Central memory CD8-positive, alpha-beta T cell (primary cell): Measurements from ENCODE around the gene PXYLP1.
"Not testable (repeated sequence)": the region's sequence is repeated elsewhere in the genome, so short reads cannot be mapped to it uniquely, and the experiment has no call there.

Experiments used
- ATAC-seq: fragments of 150-1000 bp; cut with Tn5 transposase; replicated peaks from 2 replicates; pipeline ENCODE4 v1.10.0; 2022; ENCODE audit warnings: mild to moderate bottlenecking, moderate FRiP score, moderate number of reproducible peaks; ENCODE audit not compliant: poor library complexity, severe bottlenecking; ENCODE audit errors: extremely low read depth
- DNase-seq, 2 donors: peaks; one replicate each; pipeline ENCODE4 v3.0.0; 2021; ENCODE audit warnings: low spot score in 2 of 2
- H3K27ac Mint-ChIP-seq: one replicate; pipeline ENCODE4 v1.8.0; 2022; ENCODE audit warnings: low read depth, mild to moderate bottlenecking, moderate library complexity, mixed read lengths
- H3K27me3 Mint-ChIP-seq: one replicate; pipeline ENCODE4 v1.8.0; 2022; ENCODE audit warnings: mixed read lengths
- H3K36me3 Mint-ChIP-seq: one replicate; pipeline ENCODE4 v1.8.0; 2022; ENCODE audit warnings: mild to moderate bottlenecking, moderate library complexity, mixed read lengths; ENCODE audit not compliant: insufficient read depth
- H3K4me1 Mint-ChIP-seq: one replicate; pipeline ENCODE4 v1.8.0; 2022; ENCODE audit warnings: mixed read lengths
- H3K4me3 Mint-ChIP-seq: one replicate; pipeline ENCODE4 v1.8.0; 2022; ENCODE audit warnings: mild to moderate bottlenecking, moderate library complexity, mixed read lengths
- H3K9me3 Mint-ChIP-seq: one replicate; pipeline ENCODE4 v1.8.0; 2022; ENCODE audit warnings: mixed read lengths

The PXYLP1 gene

DNA sequence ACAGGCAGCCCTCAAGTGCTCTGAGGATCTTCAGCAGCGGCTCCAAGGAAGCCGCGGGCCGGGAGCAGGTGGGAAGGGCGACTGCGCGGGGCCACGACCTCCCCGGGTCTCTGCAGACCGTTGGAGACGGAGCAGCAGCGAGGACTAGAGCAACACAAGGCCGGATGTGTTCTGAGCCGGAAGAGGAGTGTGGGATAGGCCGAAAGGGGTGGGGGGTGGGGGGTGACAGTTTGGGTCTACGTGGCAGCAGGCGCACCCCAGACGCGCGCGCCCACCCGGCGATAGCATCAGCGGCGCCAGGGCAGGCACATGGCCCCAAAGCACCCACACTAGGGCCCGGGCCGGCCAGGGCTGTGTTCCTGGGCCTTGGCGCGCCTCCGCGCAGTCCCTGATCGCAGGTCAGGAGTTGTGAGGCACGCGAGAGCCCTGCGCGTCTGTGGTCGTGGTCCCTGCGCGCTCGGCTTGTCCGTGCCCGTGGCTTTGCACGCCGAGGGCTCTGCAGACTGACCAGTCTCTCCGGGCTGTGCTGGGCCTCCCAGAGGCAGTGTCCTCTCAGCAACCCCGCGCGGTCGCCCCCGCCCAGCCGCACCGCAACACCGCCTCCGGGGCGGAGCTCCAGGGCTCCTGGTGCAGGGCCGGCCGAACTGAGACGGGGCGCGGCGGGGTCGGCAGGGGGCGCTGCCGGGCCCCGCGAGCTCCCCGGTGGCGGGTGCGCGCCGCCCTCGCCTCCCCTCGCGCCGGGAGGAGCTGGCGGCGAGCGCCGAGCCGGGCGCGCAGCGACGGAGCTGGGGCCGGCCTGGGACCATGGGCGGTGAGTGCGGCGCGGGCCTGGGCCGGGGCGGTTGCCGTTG lies at the start of gene PXYLP1:
TSS of gene PXYLP1 (plus strand) at position 725 of the 851 bp plus-strand sequence. CDS start 28,351 bp downstream, outside the sequence.
- Mint-ChIP-seq H3K27ac (peak within 1 kb of the TSS; percentile 94), H3K4me3 (peak within 1 kb of the TSS; percentile 88), H3K27me3 (no peaks in the 10 kb centered on the region), H3K9me3 (no peaks in the 10 kb centered on the region), H3K4me1 (peaks cover 42% of the 10 kb centered on the region), H3K36me3 (peaks cover 4% of the 10 kb centered on the region)
- DNase-seq (peak; percentile 83 to 86), ATAC-seq (peak; percentile 94)

- Mint-ChIP-seq H3K4me1 (no peaks in the 10 kb centered on the region), H3K4me3 (no peak overlapping the region), H3K9me3 (no peaks in the 10 kb centered on the region), H3K27me3 (peaks cover 30% of the 10 kb centered on the region), H3K27ac (no peak overlapping the region), H3K36me3 (no peaks in the 10 kb centered on the region)
- ATAC-seq, result no peak
- DNase-seq, result no peak
These were observed 48.0 kb upstream of the PXYLP1 start for GRCh38 chr3:141183606-141184005.

DNA sequence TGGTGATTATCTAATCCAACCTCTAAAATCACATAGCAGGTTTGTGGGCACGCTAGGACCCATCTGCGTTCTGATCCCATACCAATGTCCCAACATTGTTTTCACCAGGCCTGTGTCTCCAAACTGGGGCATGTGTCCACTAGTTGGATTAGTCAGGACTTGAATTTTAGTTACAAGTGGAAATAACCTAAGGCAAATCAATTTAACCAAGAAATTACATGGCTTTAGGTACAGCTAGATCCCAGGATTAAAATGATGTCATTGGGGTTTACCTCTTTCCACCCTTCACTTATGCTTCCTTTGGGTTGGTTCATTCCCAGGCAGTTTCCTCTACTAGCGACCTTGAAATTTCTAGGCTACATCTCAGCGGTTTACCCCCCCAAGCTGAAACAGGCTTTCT lies 47.2 kb upstream of the PXYLP1 start:
- Mint-ChIP-seq H3K27me3 (peaks cover 30% of the 10 kb centered on the region), H3K27ac (no peak overlapping the region), H3K36me3 (no peaks in the 10 kb centered on the region), H3K4me3 (no peak overlapping the region), H3K9me3 (no peaks in the 10 kb centered on the region), H3K4me1 (no peaks in the 10 kb centered on the region)
- DNase-seq (no peak), ATAC-seq (no peak)

DNA sequence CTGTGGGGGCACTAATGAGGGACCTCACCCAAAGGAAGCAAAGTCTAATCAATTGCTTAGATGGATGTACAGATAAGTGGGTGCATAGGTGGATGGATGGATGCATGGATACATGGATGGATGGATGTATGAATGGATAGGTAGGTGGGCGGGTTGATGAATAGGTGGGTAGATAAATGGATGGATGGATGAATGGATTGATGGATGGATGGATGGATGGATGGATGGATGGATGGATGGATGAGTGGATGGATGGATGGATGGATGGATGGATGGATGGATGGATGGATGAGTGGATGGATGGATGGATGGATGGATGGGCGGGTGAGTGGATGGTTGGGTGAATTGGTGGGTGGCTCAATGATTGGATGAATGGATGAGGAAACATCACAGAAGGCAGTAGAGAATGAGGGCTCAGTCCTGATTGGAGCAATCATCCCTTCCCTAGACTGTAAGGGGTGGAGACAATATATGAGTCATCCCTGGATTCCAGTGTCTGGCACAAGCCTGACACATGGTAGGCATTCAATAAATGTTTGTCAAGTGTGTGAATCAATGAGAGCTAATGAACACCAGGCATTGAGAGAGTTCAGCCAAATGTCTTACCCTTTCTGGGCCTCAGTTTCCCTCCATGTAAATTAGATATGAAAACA lies 40.4 kb upstream of the PXYLP1 start:
- Mint-ChIP-seq H3K4me3 (no peak overlapping the region), H3K9me3 (no peaks in the 10 kb centered on the region), H3K27ac (no peak overlapping the region), H3K27me3 (peaks cover 29% of the 10 kb centered on the region), H3K36me3 (peaks cover 1% of the 10 kb centered on the region), H3K4me1 (peaks cover 7% of the 10 kb centered on the region)
- ATAC-seq, result no peak
- DNase-seq, result no peak

GRCh38 chr3:141192345-141192744 lies 39.3 kb upstream of the PXYLP1 start:
- peak; percentile 100 for ATAC-seq
- H3K4me3 Mint-ChIP-seq, result no peak overlapping the region
- H3K27ac Mint-ChIP-seq, result no peak overlapping the region
- H3K4me1 Mint-ChIP-seq, result peaks cover 7% of the 10 kb centered on the region
- no peaks in the 10 kb centered on the region for H3K9me3 Mint-ChIP-seq
- H3K27me3 Mint-ChIP-seq, result peaks cover 33% of the 10 kb centered on the region
- H3K36me3 Mint-ChIP-seq, result peaks cover 1% of the 10 kb centered on the region
- DNase-seq, result peak; percentile 94 to 100

DNA sequence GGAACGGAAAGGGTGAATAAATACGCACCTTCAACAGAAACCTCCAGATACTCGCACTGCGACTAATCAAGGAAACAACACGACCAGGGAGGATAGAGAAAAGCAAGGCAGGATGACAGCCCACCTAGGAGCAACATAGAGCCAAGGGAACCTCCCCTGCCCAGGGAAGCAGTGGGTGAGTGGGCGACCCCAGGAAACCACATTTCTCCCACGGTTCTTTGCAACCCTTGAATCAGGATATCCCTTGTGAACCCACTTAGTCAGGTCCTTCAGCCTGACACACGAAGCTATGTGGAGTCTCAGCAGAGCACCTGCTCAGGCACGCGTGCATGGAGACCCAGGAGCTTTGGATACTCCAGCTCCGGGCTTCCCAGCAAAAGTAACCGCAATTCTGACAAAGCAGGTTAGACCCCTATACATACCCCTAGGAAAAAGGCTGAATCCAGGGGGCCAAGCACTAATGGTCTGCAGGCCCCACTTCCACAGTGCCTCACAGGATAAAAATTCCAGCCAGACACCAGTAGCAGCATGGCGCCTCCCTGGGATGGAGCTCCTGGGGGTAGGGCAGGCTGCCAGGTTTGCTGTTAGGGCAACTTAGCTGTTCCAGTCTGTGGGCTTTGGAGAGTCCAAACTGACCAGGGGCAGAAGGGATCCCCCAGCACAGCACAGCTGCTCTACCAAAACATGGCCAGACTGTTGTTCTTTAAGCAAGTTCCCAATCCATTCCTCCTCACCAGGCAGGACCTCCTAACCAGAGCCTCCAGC lies 38.4 kb upstream of the PXYLP1 start:
- H3K4me3 Mint-ChIP-seq, result no peak overlapping the region
- H3K27ac Mint-ChIP-seq, result no peak overlapping the region
- ATAC-seq, result no peak
- H3K9me3 Mint-ChIP-seq, result no peaks in the 10 kb centered on the region
- H3K4me1 Mint-ChIP-seq, result peaks cover 7% of the 10 kb centered on the region
- peaks cover 38% of the 10 kb centered on the region for H3K27me3 Mint-ChIP-seq
- DNase-seq, result no peak
- H3K36me3 Mint-ChIP-seq, result peaks cover 1% of the 10 kb centered on the region

GRCh38 chr3:141201122-141201521 lies 30.5 kb upstream of the PXYLP1 start:
- Mint-ChIP-seq H3K9me3 (no peaks in the 10 kb centered on the region), H3K36me3 (no peaks in the 10 kb centered on the region), H3K4me3 (no peak overlapping the region), H3K4me1 (no peaks in the 10 kb centered on the region), H3K27ac (no peak overlapping the region), H3K27me3 (peaks cover 20% of the 10 kb centered on the region)
- ATAC-seq (no peak), DNase-seq (no peak)

- H3K4me3 Mint-ChIP-seq, result no peak overlapping the region
- no peaks in the 10 kb centered on the region for H3K36me3 Mint-ChIP-seq
- H3K27me3 Mint-ChIP-seq, result peaks cover 9% of the 10 kb centered on the region
These were observed 28.9 kb upstream of the PXYLP1 start for GRCh38 chr3:141202682-141203081.

GRCh38 chr3:141203866-141204265 lies 27.8 kb upstream of the PXYLP1 start:
- Mint-ChIP-seq H3K9me3 (no peaks in the 10 kb centered on the region), H3K4me3 (no peak overlapping the region), H3K27ac (no peak overlapping the region), H3K4me1 (no peaks in the 10 kb centered on the region), H3K27me3 (peaks cover 7% of the 10 kb centered on the region), H3K36me3 (no peaks in the 10 kb centered on the region)
- ATAC-seq (no peak), DNase-seq (no peak)

More at GRCh38 chr3:141202682-141203081, 28.9 kb upstream of the PXYLP1 start:
- no peak for DNase-seq
- Mint-ChIP-seq H3K27ac (no peak overlapping the region), H3K4me1 (no peaks in the 10 kb centered on the region), H3K9me3 (no peaks in the 10 kb centered on the region)
- ATAC-seq, result no peak

- Mint-ChIP-seq H3K4me3 (no peak overlapping the region), H3K27me3 (peaks cover 7% of the 10 kb centered on the region), H3K4me1 (no peaks in the 10 kb centered on the region), H3K27ac (no peak overlapping the region), H3K36me3 (no peaks in the 10 kb centered on the region), H3K9me3 (no peaks in the 10 kb centered on the region)
- no peak for ATAC-seq
- DNase-seq, result no peak
These were observed 27.3 kb upstream of the PXYLP1 start for GRCh38 chr3:141204343-141204742.

DNA sequence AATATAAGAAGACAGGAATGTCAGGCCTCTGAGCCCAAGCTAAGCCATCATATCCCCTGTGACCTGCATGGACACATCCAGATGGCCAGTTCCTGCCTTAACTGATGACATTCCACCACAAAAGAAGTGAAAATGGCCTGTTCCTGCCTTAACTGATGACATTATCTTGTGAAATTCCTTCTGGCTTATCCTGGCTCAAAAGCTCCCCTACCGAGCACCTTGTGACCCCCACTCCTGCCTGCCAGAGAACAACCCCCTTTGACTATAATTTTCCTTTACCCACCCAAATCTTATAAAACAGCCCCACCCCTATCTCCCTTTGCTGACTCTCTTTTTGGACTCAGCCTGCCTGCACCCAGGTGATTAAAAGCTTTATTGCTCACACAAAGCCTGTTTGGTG lies 20.3 kb upstream of the PXYLP1 start:
- not testable (repeated sequence) for H3K4me3 Mint-ChIP-seq, H3K27ac Mint-ChIP-seq, DNase-seq, H3K27me3 Mint-ChIP-seq, H3K36me3 Mint-ChIP-seq, ATAC-seq, H3K4me1 Mint-ChIP-seq, H3K9me3 Mint-ChIP-seq

DNA sequence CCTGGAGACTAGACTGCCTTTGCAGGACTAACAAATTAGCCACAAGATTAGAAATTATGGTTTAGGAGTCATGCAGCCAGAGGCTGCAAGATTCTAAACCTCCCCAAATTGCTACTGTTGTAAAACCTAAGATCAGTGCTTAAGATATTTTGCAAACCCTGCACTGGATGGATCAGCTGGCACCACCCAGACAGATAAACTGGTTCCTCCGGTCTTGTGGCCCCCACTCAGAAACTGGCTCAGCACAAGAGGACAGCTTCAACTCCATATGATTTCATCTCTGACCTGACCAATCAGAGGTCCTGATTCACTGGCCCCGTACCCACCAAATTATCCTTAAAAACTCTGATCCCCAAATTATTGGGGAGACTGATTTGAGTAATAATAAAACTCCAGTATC lies 19.5 kb upstream of the PXYLP1 start:
- Mint-ChIP-seq H3K27ac (no peak overlapping the region), H3K36me3 (no peaks in the 10 kb centered on the region), H3K9me3 (no peaks in the 10 kb centered on the region), H3K27me3 (peaks cover under 1% of the 10 kb centered on the region), H3K4me1 (no peaks in the 10 kb centered on the region), H3K4me3 (no peak overlapping the region)
- ATAC-seq (no peak), DNase-seq (no peak)
